HG03064 (cell line): ENCODE data around the gene TNIK.
"Not testable (repeated sequence)": the region's sequence is repeated elsewhere in the genome, so short reads cannot be mapped to it uniquely, and the experiment has no call there.

Experiments used
- ATAC-seq: cut with Tn5 transposase; IDR thresholded peaks from one replicate; pipeline ENCODE4 v1.9.1; 2021; ENCODE audit warnings: low read depth; ENCODE audit not compliant: unreplicated experiment

TNIK gene

DNA sequence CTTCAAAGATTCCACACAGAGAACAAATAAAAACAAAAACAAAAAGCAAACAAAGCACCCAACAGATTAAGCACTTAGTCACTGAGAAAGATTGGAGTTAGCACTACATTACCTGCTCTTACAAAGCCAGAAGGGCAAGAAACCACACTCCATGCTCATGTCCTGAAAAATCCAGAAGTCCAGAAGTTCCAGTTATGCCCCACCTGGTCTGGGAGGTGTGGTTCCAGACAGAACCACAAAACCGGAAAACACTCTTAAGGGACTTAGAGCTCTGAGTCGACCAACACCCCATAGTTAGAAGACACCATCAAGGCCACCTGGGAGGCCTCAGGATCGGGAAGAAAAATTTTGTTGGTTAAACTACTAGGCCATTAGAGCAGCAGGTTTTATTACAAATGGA is 88.9 kb downstream of the TNIK start:
- ATAC-seq = no peak

- ATAC-seq = no peak
Observed at GRCh38 chr3:171369156-171369555, 91.0 kb downstream of the TNIK start.

- ATAC-seq = not testable (repeated sequence)
Observed at GRCh38 chr3:171366738-171367137, 93.5 kb downstream of the TNIK start.

DNA sequence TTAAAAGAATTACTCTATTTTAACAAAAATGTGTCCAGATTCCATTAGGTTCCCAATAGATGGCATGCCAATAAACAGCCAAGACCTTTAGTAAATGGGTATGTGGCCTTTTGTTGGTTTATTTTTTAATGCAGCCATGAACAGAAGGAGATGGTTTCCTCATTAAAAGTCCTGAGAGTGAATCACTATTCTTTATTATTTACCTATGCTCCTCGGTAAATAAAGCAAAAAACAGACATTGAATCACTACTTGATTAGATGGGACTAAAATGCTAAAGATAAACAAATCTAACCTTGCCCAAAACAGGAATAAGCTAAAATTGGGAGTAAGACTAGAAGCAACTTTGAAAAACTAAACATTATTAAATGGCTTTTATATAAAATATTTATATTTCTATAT is 94.2 kb downstream of the TNIK start:
- no peak for ATAC-seq

GRCh38 chr3:171365489-171365888 is 94.7 kb downstream of the TNIK start:
- ATAC-seq = no peak

GRCh38 chr3:171364500-171364899 is 95.7 kb downstream of the TNIK start:
- ATAC-seq = no peak

GRCh38 chr3:171363202-171363601 is 97.0 kb downstream of the TNIK start:
- no peak for ATAC-seq

DNA sequence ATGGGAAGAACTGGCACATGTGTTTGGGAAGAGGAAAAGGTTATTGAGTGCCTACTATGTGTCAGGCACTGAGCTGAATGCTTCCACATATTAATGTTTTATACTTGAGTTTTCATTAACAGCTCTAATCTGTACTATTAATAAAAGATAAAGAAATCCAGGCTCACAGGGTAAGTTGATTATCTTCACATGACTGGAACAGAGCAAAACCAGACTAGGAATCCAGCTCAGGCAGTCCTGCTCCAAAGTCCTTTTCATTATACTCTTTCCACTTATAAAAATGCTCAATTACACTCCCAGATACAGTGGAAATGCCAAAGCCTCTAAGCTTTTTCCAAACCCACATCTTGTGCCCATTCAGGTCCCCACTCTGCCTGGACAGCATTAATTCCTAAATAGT is 97.6 kb downstream of the TNIK start:
- no peak for ATAC-seq

- ATAC-seq = no peak
Observed at GRCh38 chr3:171358881-171359198, 101.4 kb downstream of the TNIK start.

DNA sequence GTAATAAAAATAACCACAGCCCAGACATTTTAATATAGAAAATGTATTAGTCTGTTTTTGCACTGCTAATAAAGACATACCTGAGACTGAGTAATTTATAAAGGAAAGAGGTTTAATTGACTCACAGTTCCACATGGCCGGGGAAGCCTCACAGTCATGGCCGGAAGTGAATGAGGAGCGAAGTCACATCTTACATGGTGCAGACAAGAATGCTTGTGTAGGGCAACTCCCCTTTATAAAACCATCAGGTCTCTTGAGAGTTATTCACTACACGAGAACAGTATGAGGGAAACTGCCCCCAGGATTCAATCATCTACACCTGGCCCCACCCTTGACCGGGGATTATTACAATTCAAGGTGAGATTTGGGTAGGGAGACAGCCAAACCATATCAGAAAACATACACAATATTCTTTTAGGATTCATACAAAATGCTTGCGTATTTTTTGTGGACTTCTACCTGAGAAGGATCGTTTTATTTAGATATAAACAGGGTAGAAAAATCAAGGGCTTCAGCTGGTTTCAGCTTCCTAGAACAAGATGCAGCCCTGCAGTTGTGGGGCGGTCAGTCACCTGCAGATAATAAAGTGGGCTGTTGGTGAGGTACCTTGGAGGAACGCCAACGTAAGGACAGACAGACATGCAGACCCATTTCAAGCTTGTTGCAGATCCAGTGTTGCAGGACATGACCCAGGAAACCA is 101.9 kb downstream of the TNIK start:
- ATAC-seq = no peak

GRCh38 chr3:171357721-171358120 is 102.5 kb downstream of the TNIK start:
- no peak for ATAC-seq

GRCh38 chr3:171356251-171356650 is 104.0 kb downstream of the TNIK start:
- no peak for ATAC-seq

DNA sequence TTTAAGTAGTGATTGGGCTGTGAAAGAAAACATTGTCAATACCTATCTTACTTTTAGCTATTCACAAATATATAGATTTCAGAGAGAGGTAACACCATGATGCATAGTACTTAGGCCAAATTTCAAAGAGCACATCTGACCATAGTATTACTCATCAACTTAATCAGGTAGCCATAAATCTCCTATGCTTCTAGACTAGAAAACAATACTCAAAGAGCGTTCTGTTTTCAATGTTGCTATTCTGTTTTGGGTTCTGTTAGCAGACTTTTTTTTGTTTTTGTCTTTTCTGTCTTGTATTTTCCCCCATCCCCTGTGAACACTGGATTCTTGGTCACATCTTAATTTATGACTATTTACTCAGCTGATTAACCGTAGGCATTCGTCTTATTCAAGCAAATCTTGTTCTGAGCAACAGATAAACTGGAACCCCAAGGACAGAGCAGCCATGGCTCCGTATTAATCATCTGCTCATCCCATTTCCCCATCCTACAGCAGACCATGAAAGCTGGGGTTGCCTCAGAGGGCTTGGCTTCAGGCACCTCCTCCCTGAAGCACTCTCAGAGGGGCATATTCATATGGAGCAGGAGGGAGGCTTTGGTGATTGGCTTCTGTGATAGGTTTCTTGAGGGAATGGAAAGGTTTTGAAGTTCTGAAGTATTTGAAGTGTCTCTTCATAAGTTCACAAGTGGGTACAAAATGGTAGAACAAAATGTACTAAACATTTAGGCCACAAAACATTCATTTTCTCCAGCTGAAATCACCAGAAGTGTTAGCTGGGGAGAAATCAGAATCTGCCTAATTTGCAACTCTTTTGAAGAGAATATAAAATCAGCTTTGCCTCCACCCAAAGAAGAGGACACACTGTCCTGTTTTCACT is 105.3 kb downstream of the TNIK start:
- no peak for ATAC-seq

GRCh38 chr3:171354049-171354705 is 106.0 kb downstream of the TNIK start:
- ATAC-seq = no peak

GRCh38 chr3:171353423-171353822 is 106.8 kb downstream of the TNIK start:
- ATAC-seq = no peak

DNA sequence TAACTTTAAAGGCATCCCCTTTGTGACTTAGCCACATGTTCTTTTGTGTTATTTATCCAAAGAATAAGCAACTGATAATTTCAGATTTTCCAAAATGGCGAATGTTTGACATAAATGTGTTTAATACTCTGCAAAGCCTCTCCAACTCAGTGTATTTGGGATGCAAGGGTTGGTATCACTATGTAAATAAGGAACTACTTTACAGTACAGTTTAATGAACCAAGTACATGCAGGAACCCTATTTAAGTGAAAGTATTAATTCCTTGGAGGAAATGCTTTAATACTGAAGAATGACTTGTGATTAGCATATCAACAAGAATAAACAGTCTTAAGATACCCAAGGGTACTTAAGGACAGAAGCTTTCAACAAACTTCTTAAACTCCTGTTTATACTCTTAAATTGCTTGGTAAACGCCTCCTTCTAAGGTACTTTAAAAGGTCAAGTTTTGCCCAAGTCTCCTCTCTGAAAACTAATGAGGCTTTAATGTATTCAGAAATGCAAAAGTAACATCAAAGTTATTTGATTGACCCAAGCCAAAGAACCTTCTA is 107.7 kb downstream of the TNIK start:
- ATAC-seq = no peak

DNA sequence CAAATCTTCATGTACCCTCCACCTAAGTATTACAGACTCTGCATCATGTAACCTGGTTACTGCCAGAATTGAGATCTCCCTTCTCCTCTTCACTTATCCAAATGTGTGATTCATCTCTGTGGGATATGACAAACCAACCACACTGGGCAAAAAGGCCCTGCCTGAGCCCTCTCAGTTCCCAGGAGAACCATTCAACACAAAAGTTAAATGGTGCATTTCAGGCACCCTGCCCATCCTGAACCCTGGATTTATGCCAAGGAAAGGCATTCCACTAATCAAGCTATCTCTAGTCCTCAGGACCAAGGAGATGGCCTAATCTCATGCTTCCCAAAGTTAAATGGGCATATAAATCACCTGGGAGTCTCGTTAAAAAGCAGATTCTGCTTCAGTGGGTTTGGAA is 108.5 kb downstream of the TNIK start:
- ATAC-seq = no peak

- ATAC-seq = no peak
Observed at GRCh38 chr3:171350364-171350763, 109.8 kb downstream of the TNIK start.

- ATAC-seq = no peak
Observed at GRCh38 chr3:171349392-171349791, 110.8 kb downstream of the TNIK start.

GRCh38 chr3:171348121-171348520 is 112.1 kb downstream of the TNIK start:
- no peak for ATAC-seq

DNA sequence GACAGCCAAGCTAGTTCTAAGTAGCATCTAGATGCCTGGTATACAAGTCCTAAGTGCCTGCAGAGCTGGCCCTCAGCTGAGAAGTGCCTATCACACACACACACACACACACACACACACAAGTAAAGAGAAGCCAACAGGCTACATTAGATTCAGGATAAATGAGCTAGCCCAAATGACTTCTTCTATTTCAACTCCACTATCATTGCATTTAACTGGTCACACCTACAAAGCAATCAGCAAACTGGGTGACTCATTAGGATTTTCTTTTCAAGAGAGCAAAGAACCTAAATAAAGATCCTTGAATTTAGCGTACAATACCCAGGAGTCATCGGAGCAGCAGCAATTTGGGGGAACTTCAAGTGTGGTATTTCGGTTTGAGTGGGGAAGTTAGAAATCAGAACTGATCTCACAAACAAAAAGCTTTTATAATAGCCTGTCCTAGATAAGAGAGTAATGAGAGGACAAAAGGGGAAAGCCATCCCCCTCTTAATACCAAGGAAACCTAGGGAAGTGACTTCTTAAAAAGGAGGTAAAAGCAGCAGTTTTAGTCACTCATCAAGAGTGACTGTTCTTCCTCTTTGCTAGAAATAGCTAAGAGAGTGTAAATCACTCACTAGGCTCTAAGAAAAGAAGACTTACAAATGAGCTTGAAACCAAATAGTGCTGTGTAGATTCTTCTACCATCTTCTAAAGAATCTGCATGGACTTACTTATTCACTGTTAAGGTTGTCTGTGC is 112.7 kb downstream of the TNIK start:
- ATAC-seq = peak; percentile 60
